Endothelial cell of umbilical vein (primary cell): ENCODE data around the gene KCTD11. TPM values are rescaled to one million over a fixed set of nuclear protein-coding genes. Genes with fewer than 3 reads are reported as not detected.

Source experiments
- BruUV-seq: library from RNA; stranded (reverse); fragments of 400-500 nt; replicated peaks from 2 replicates; lab custom pipeline; 2021; lab: Mats Ljungman, UMichigan
- CTCF ChIA-PET: fragments of 300-600, 350-600 bp; sonication (Branson Sonifier 250); formaldehyde crosslinking; loops from one replicate; lab custom pipeline; 2021; ENCODE audit warnings: antibody characterized with exemption, inconsistent platforms; lab: Charles Lee
- POLR2A ChIA-PET: fragments of 300-600, 350-600 bp; sonication (Branson Sonifier 250); formaldehyde crosslinking; loops from one replicate; lab custom pipeline; 2021; ENCODE audit warnings: antibody characterized with exemption, inconsistent platforms; lab: Charles Lee
- DNase-seq: peaks from one replicate; pipeline ENCODE4 v3.0.0-alpha.2; 2011; ENCODE audit warnings: low read depth, low spot score
- FAIRE-seq: peaks from 2 replicates; lab custom pipeline; 2011; peaks lifted over from hg19 to GRCh38; lab: Jason Lieb, UNC
- H2AFZ ChIP-seq: 2 replicates; pipeline ENCODE4 v1.6.0; 2012; ENCODE audit warnings: low read depth, low read length, control low read depth, inconsistent platforms
- H3K27ac ChIP-seq: 2 replicates; pipeline ENCODE4 v1.5.1; 2011; ENCODE audit warnings: low read depth, mild to moderate bottlenecking, control low read depth, low read length, moderate library complexity; ENCODE audit not compliant: insufficient read depth
- H3K27me3 ChIP-seq, 2 experiments: 2 replicates each; pipeline versions ENCODE4 v1.6.0 to v1.6.1; 2011; ENCODE audit warnings: low read length in 2 of 2, mixed read lengths in 1 of 2; ENCODE audit not compliant: control insufficient read depth in 2 of 2, insufficient read depth in 2 of 2
- H3K36me3 ChIP-seq, 2 experiments: 2 replicates in 1 of 2; 3 replicates in 1 of 2; pipeline ENCODE4 v1.5.1; 2011; ENCODE audit warnings: low read length in 2 of 2, mild to moderate bottlenecking in 1 of 2, moderate library complexity in 1 of 2; ENCODE audit not compliant: control insufficient read depth in 2 of 2, insufficient read depth in 2 of 2; ENCODE audit errors: extremely low read depth in 1 of 2
- H3K4me1 ChIP-seq: 3 replicates; pipeline ENCODE4 v1.5.1; 2011; ENCODE audit warnings: mild to moderate bottlenecking, low read length; ENCODE audit not compliant: control insufficient read depth, insufficient read depth; ENCODE audit errors: extremely low read depth
- H3K4me2 ChIP-seq: 2 replicates; pipeline ENCODE4 v1.6.1; 2011; ENCODE audit warnings: low read length, control low read depth, mixed read lengths; ENCODE audit not compliant: insufficient read depth
- H3K4me3 ChIP-seq, 3 experiments: fragments of 200-600 bp in 1 of 3; sonication (generic), shearing (Covaris generic) in 1 of 3; replicated peaks in 1 of 3; 2 replicates each; pipeline ENCODE4 v1.5.1; 2011 to 2016; ENCODE audit warnings: control low read depth in 3 of 3, low read length in 3 of 3, mild to moderate bottlenecking in 2 of 3, inconsistent platforms in 1 of 3, low read depth in 1 of 3, moderate library complexity in 1 of 3; ENCODE audit not compliant: insufficient read depth in 1 of 3
- H3K79me2 ChIP-seq: 2 replicates; pipeline ENCODE4 v1.6.0; 2012; ENCODE audit warnings: low read length, inconsistent platforms; ENCODE audit not compliant: control insufficient read depth, insufficient read depth
- H3K9ac ChIP-seq: replicated peaks from 2 replicates; pipeline ENCODE3; 2011; ENCODE audit warnings: low read length, control low read depth; ENCODE audit not compliant: insufficient read depth; ENCODE audit errors: extremely low read depth
- H3K9me1 ChIP-seq: replicated peaks from 3 replicates; pipeline ENCODE4 v1.6.0; 2011; ENCODE audit warnings: mild to moderate bottlenecking, low read length; ENCODE audit not compliant: control insufficient read depth, insufficient read depth; ENCODE audit errors: extremely low read depth
- H3K9me3 ChIP-seq: replicated peaks from 2 replicates; pipeline ENCODE4 v1.5.1; 2012; ENCODE audit warnings: low read length, inconsistent platforms; ENCODE audit not compliant: control insufficient read depth, insufficient read depth
- H4K20me1 ChIP-seq: replicated peaks from 2 replicates; pipeline ENCODE3; 2011; ENCODE audit warnings: mild to moderate bottlenecking, low read length; ENCODE audit not compliant: control insufficient read depth, insufficient read depth; ENCODE audit errors: extremely low read depth
- EZH2 ChIP-seq: IDR thresholded peaks from 2 replicates; pipeline ENCODE4 v1.6.1; 2012; ENCODE audit warnings: borderline replicate concordance, low read depth, mild to moderate bottlenecking, moderate library complexity, low read length, inconsistent platforms; ENCODE audit not compliant: severe bottlenecking
- FOS ChIP-seq: IDR thresholded peaks from 2 replicates; pipeline ENCODE4 v1.6.1; 2011; ENCODE audit warnings: mild to moderate bottlenecking, low read length, moderate library complexity, borderline replicate concordance; ENCODE audit not compliant: insufficient read depth
- GATA2 ChIP-seq: IDR thresholded peaks from 2 replicates; pipeline ENCODE4 v1.7.0; 2011; ENCODE audit warnings: low read depth, mild to moderate bottlenecking, moderate library complexity, mixed read lengths, low read length; ENCODE audit not compliant: insufficient read length, insufficient read depth
- JUN ChIP-seq: IDR thresholded peaks from 2 replicates; pipeline ENCODE4 v1.6.1; 2011; ENCODE audit warnings: borderline replicate concordance, low read depth; ENCODE audit not compliant: insufficient read length, insufficient read depth
- MYC ChIP-seq: IDR thresholded peaks from one replicate; pipeline ENCODE4 v1.6.1; 2011; ENCODE audit warnings: mild to moderate bottlenecking, low read depth, low read length
- POLR2A ChIP-seq: IDR thresholded peaks from 2 replicates; pipeline ENCODE4 v1.6.1; 2012; ENCODE audit warnings: low read depth, mild to moderate bottlenecking, control low read depth, low read length
- POLR2AphosphoS5 ChIP-seq: IDR thresholded peaks from 2 replicates; pipeline ENCODE4 v1.6.1; 2012; ENCODE audit warnings: low read depth, mild to moderate bottlenecking, control low read depth, low read length, moderate library complexity; ENCODE audit not compliant: insufficient read depth
- dilution Hi-C: fragments of 300-500 bp; cut with MboI; formaldehyde crosslinking; loops from one replicate; pipeline ENCODE4 v1.15.0; 2019; ENCODE audit warnings: low sequenced_read_pairs; ENCODE audit not compliant: extremely low pct_ligation_motif_present
- intact Hi-C: fragments of 100-400 bp; cut with micrococcal nuclease; formaldehyde crosslinking; loops from one replicate; pipeline ENCODE4 v1.10.0; 2022
- polyA plus RNA-seq, 4 experiments: library from polyadenylated mRNA; depleted of rRNA in 3 of 4; stranded (reverse) in 3 of 4; unstranded in 1 of 4; fragments of >200 nt; gene quantifications; 2 replicates each; pipeline versions ENCODE4 v1.2.1 to v1.2.3, GENCODE V29; 2011 to 2012; ENCODE audit warnings: missing spikeins in 1 of 4
- total RNA-seq: library from RNA; stranded (reverse); gene quantifications from 2 replicates; pipeline ENCODE4 v1.2.3, GENCODE V29; 2021
- TF ChIP-seq, protein P1 (sequence below): IDR thresholded peaks from 2 replicates; pipeline ENCODE4 v1.6.1; 2011; ENCODE audit not compliant: insufficient read depth, insufficient read length
- TF ChIP-seq, protein P2 (sequence below), 2 donors: IDR thresholded peaks; 1 replicate in 1 of 2; 2 replicates in 1 of 2; pipeline ENCODE4 v1.5.1; 2011; ENCODE audit warnings: low read length in 2 of 2, mild to moderate bottlenecking in 2 of 2, moderate library complexity in 2 of 2, control low read depth in 1 of 2, inconsistent platforms in 1 of 2, low read depth in 1 of 2; ENCODE audit not compliant: insufficient read depth in 1 of 2; ENCODE audit errors: extremely low read depth in 1 of 2

Gene KCTD11
- total and polyA plus RNA-seq, 2 donors (not counting 3 experiments of a cell fraction or from before 2014, with no cell fraction given) = 3.8 to 6.5 TPM

DNA sequence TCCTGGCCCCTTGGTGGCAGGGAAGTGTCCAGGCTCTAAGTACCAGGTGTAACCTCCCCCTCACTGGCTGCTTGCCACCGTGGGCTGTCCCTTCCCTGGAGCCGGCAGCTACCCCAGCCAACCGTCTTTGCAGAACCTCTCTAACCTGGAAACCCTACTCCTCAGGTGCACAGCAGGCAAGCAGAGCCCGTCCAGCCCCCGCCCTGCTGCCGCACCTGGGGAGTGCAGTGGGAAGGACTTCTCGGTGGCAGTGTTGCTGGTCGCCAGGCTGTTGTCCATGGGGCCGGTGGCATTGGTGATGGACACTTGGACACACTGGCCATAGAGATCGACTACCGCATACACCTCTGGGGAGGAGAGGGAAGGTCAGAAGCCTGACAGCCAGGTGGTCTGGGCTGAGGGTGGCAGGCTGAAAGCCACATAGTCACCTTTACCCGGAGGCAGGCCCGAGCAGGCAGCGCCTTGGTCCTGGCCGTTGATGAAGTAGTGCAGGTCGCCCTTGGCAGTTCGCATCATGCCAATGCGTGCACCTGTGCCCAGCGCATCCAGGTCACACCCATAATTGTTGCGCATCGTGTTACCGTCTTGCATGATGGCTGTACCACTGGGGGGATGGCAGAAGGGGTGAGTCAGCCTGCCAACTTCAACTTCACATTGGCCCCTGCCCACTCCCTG, 29.3 kb upstream of the KCTD11 start:
- no peak for DNase-seq
- TF ChIP-seq, protein P1, sequence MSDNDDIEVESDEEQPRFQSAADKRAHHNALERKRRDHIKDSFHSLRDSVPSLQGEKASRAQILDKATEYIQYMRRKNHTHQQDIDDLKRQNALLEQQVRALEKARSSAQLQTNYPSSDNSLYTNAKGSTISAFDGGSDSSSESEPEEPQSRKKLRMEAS = no peak
- no peak for TF ChIP-seq FOS
- TF ChIP-seq, protein P2, sequence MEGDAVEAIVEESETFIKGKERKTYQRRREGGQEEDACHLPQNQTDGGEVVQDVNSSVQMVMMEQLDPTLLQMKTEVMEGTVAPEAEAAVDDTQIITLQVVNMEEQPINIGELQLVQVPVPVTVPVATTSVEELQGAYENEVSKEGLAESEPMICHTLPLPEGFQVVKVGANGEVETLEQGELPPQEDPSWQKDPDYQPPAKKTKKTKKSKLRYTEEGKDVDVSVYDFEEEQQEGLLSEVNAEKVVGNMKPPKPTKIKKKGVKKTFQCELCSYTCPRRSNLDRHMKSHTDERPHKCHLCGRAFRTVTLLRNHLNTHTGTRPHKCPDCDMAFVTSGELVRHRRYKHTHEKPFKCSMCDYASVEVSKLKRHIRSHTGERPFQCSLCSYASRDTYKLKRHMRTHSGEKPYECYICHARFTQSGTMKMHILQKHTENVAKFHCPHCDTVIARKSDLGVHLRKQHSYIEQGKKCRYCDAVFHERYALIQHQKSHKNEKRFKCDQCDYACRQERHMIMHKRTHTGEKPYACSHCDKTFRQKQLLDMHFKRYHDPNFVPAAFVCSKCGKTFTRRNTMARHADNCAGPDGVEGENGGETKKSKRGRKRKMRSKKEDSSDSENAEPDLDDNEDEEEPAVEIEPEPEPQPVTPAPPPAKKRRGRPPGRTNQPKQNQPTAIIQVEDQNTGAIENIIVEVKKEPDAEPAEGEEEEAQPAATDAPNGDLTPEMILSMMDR (IDR thresholded peaks at IDR 0.05; ENCODE audit: extremely low read depth in 1 of 2, insufficient read depth in 1 of 2, low read depth in 1 of 2, low read length in 2 of 2) = no peak
- no peak for TF ChIP-seq JUN
- TF ChIP-seq POLR2AphosphoS5 = no peak
- TF ChIP-seq MYC = no peak
- no peak for TF ChIP-seq GATA2
- no peak for TF ChIP-seq EZH2
- no peak for TF ChIP-seq POLR2A
- Histone ChIP-seq H3K27ac (no peak overlapping the region), H3K4me2 (no peak overlapping the region), H3K36me3 (peaks cover 11 to 52% of the 10 kb centered on the region in 2 experiments), H3K27me3 (no peaks in the 10 kb centered on the region), H3K79me2 (peaks cover 2% of the 10 kb centered on the region), H3K9me3 (no peaks in the 10 kb centered on the region), H3K9me1 (no peaks in the 10 kb centered on the region), H3K4me1 (no peaks in the 10 kb centered on the region), H4K20me1 (no peaks in the 10 kb centered on the region), H3K9ac (no peak overlapping the region), H2AFZ (no peak overlapping the region), H3K4me3 (no peak overlapping the region)
- FAIRE-seq = no peak
- intact Hi-C loops = no loop called here
- ChIA-PET CTCF (no interaction called here), POLR2A (no interaction called here)
- dilution Hi-C loops = no loop called here
- no TSS peak for BruUV-seq
